Kidney (tissue), 14 donors: ENCODE data around the gene CDHR4. TPM values are rescaled to one million over a fixed set of nuclear protein-coding genes. Genes with fewer than 3 reads are reported as not detected.
A peak's percentile ranks its signal among the peaks of the same experiment; 100 is the strongest.

Source experiments
- DNase-seq, 5 donors: peaks; one replicate each; pipeline ENCODE4 v3.0.0-alpha.2; 2013 to 2020
- FAIRE-seq: peaks from 2 replicates; lab custom pipeline; 2012; peaks lifted over from hg19 to GRCh38; lab: Jason Lieb, UNC
- H3K27ac ChIP-seq, 2 donors: one replicate each; pipeline ENCODE4 v1.7.0; 2013; ENCODE audit warnings: low read depth in 2 of 2, low read length in 2 of 2, inconsistent platforms in 1 of 2
- H3K27me3 ChIP-seq: one replicate; pipeline ENCODE4 v1.7.1; 2013; ENCODE audit warnings: low read length, inconsistent platforms; ENCODE audit not compliant: control insufficient read depth, insufficient read depth
- H3K36me3 ChIP-seq, 3 donors: one replicate each; pipeline versions ENCODE4 v1.7.0 to v1.7.1; 2013; ENCODE audit warnings: low read length in 3 of 3, control low read depth in 1 of 3, inconsistent platforms in 1 of 3; ENCODE audit not compliant: insufficient read depth in 3 of 3, control insufficient read depth in 2 of 3
- H3K4me1 ChIP-seq, 3 donors: one replicate each; pipeline versions ENCODE4 v1.7.0 to v1.7.1; 2013; ENCODE audit warnings: low read length in 3 of 3, inconsistent platforms in 1 of 3, low read depth in 1 of 3; ENCODE audit not compliant: control insufficient read depth in 2 of 3, insufficient read depth in 2 of 3
- H3K4me3 ChIP-seq, 3 donors: one replicate each; pipeline versions ENCODE4 v1.7.0 to v1.8.1; 2013; ENCODE audit warnings: low read length in 3 of 3, control low read depth in 1 of 3, inconsistent platforms in 1 of 3
- H3K9ac ChIP-seq, 3 donors: one replicate each; pipeline versions ENCODE4 v1.7.0 to v1.7.1; 2013; ENCODE audit warnings: low read length in 3 of 3, control low read depth in 1 of 3, inconsistent platforms in 1 of 3
- H3K9me3 ChIP-seq, 3 donors: one replicate each; pipeline versions ENCODE4 v1.7.0 to v1.7.1; 2013; ENCODE audit warnings: low read length in 3 of 3, control low read depth in 1 of 3, inconsistent platforms in 1 of 3; ENCODE audit not compliant: control insufficient read depth in 2 of 3, insufficient read depth in 1 of 3
- CTCF ChIP-seq: IDR thresholded peaks from 3 replicates; pipeline ENCODE4 v1.5.1; 2012; ENCODE audit warnings: mild to moderate bottlenecking, moderate library complexity, borderline replicate concordance; ENCODE audit not compliant: insufficient read depth; ENCODE audit errors: extremely low read depth
- intact Hi-C: fragments of 100-400 bp; cut with DNase I; formaldehyde crosslinking; loops from one replicate; pipeline ENCODE4 v1.11.1; 2022
- polyA plus RNA-seq: library from polyadenylated mRNA; stranded (reverse); fragments of 350-450 nt; fragmentation: Illumina TruSeq; extraction: RNeasy Lipid Tissue Mini Kit (QIAGEN cat#74804); gene quantifications from one replicate; pipeline ENCODE4 v1.2.3, GENCODE V29; 2014; ENCODE audit warnings: low read depth, low replicate concordance; ENCODE audit not compliant: insufficient read depth
- total RNA-seq: library from RNA; stranded (reverse); fragmentation: NEBNext Ultra II Directional; extraction: Animal tissue kit (Norgen Biotek cat#: 25700); gene quantifications from one replicate; pipeline ENCODE4 v1.2.1, GENCODE V29; 2021
- donor health status: control.
- donor health status: control.
- donor health status: control.
- donor health status: control.
- donor health status: control.
- donor health status: DM: yes; HTN: yes; CAD: no.
- donor health status: Normal renal cell carcinoma (clear cell type).

Gene CDHR4
- total and polyA plus RNA-seq, 2 donors from 2014 or later, result 0.54 TPM; not detected in 1

GRCh38 chr3:49805367-49805782, 5.7 kb upstream of the CDHR4 start:
- DNase-seq, result peak; percentile 75 to 95 (median 78)
- intact Hi-C loops, result no loop called here
- peak overlapping the region in 1 of 3 donors; percentile 32 for H3K4me3 ChIP-seq
- TF ChIP-seq CTCF, result no peak
- peak overlapping the region in 1 of 3 donors; percentile 12 for H3K9ac ChIP-seq
- no peaks in the 10 kb centered on the region for H3K9me3 ChIP-seq
- peaks cover 4 to 52% (median 4%) of the 10 kb centered on the region in 3 donors for H3K4me1 ChIP-seq
- peaks cover 0 to 13% (median 0%) of the 10 kb centered on the region in 3 donors for H3K36me3 ChIP-seq
- peak overlapping the region; percentile 86 to 95 for H3K27ac ChIP-seq
- H3K27me3 ChIP-seq, result no peaks in the 10 kb centered on the region
- FAIRE-seq, result no peak

DNA sequence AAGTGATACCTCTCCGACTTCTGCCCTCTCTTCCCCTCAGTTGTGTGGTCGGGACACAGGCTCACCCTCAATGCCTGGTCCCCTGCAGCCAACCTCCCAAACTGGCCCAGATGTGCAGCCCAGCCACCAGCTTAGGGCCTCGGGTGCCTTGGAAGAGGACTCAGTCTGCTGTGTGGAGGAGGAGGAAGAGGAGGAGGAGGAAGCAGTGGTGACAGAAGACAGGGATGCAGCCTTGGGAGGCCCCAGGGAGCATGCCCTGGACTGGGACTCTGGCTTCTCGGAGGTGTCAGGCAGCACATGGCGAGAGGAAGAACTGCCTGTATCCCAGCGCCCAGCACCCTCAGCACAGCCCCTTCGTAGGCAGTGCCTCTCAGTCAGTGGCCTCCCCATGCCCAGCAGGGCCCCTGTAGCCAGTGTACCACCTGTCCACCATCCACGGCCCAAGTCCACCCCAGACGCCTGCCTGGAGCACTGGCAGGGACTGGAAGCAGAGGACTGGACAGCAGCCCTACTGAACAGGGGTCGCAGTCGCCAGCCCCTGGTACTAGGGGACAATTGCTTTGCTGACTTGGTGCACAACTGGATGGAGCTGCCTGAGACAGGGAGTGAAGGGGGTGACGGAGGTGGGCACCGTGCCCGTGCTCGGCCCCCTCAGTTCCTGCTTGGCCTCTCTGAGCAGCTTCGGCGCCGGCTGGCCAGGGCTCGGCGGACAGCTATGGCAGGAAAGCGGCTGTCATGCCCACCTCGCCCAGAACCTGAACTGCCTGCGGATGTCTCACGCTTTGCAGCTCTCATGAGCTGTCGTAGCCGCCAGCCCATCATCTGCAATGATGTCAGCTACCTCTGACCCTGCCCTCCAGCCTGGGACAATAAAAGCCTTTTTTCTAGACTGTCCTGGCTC, 4.7 kb upstream of the CDHR4 start:
- Histone ChIP-seq H3K9me3 (no peaks in the 10 kb centered on the region), H3K9ac (no peak overlapping the region), H3K4me1 (peaks cover 4 to 52% (median 4%) of the 10 kb centered on the region in 3 donors), H3K36me3 (peaks cover 0 to 4% (median 0%) of the 10 kb centered on the region in 3 donors), H3K27me3 (no peaks in the 10 kb centered on the region), H3K4me3 (peak overlapping the region; percentile 49 to 91 (median 55)), H3K27ac (peak overlapping the region; percentile 57 to 95)
- no peak for TF ChIP-seq CTCF
- intact Hi-C loops, result no loop called here
- FAIRE-seq, result no peak
- peak in 2 of 5 donors; percentile 18 to 82 for DNase-seq

DNA sequence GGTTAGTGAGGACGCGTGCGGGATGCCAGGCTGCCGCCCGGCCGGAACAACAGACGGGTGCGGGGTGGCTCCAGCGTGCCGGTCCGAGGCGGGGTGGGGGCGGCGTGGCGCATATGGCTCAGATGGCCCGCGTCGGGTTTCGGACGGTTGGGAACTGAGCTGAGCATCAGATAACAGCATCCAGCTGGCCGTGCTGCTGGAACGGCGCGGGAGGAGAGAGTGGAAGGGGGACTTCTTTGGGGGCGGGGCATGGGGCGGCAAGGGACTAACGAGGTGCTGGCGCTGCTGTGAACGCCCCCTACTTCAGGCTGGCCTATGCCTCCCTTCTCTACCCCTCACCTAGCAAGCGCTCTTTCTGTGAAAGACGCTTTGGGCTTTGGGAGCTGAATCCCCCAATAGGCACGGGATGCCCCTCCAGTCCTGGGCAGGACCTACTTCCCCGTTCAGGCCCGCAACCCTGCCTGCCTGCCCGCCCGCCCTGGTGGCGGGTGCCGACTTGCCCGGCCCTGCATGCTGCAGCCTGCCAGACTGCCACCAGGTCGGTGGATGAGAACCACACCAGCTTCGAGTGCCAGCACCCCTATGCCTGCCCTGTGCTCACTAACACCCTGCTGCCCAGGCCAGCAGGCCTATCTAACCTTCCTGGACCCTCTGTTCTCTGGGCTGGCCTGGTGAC, 3.9 kb upstream of the CDHR4 start:
- Histone ChIP-seq H3K36me3 (no peaks in the 10 kb centered on the region), H3K9me3 (no peaks in the 10 kb centered on the region), H3K27me3 (no peaks in the 10 kb centered on the region), H3K4me3 (peak overlapping the region; percentile 49 to 91 (median 55)), H3K4me1 (peaks cover 4 to 46% (median 4%) of the 10 kb centered on the region in 3 donors), H3K27ac (peak overlapping the region; percentile 67 to 82), H3K9ac (peak overlapping the region; percentile 16 to 40 (median 29))
- intact Hi-C loops, result no loop called here
- peak in 3 of 5 donors; percentile 77 to 92 (median 78) for DNase-seq
- FAIRE-seq, result no peak
- TF ChIP-seq CTCF, result no peak
